HepG2 (cell line): Measurements from ENCODE around the gene TXNDC12. TPM values are rescaled to one million over a fixed set of nuclear protein-coding genes. Genes with fewer than 3 reads are reported as not detected.

Experiments used
- ELK4 ChIP-seq: sonication (generic); formaldehyde crosslinking; IDR thresholded peaks from 2 replicates; pipeline ENCODE4 v1.9.0; 2021; ENCODE audit warnings: missing genetic modification reagents, borderline replicate concordance
- FOXC1 ChIP-seq: sonication (generic); formaldehyde crosslinking; IDR thresholded peaks from 2 replicates; pipeline ENCODE4 v1.8.0; 2022; ENCODE audit warnings: mild to moderate bottlenecking, missing genetic modification reagents, borderline replicate concordance
- FOXK1 ChIP-seq: sonication (generic); formaldehyde crosslinking; IDR thresholded peaks from 2 replicates; pipeline ENCODE4 v1.4.0; 2020; ENCODE audit warnings: low read depth, missing genetic modification reagents, borderline replicate concordance
- MATR3 ChIP-seq: sonication (generic); formaldehyde crosslinking; IDR thresholded peaks from 2 replicates; pipeline ENCODE4 v1.4.0; 2020; ENCODE audit warnings: missing genetic modification reagents
- MAZ ChIP-seq, 2 experiments: sonication (generic) in 1 of 2; formaldehyde crosslinking in 1 of 2; IDR thresholded peaks; 2 replicates each; pipeline versions ENCODE4 v1.5.0 to v1.6.1; 2012 to 2020; ENCODE audit warnings: low read depth in 2 of 2, mild to moderate bottlenecking in 2 of 2, borderline replicate concordance in 1 of 2, improper control_type of control experiment in 1 of 2, low read length in 1 of 2, missing genetic modification reagents in 1 of 2, moderate library complexity in 1 of 2
- POLR2G ChIP-seq: fragments of 200-400 bp; formaldehyde crosslinking; IDR thresholded peaks from 2 replicates; pipeline ENCODE4 v1.6.1; 2018; ENCODE audit warnings: mild to moderate bottlenecking, low read depth, low read length, moderate library complexity
- SAP130 ChIP-seq: IDR thresholded peaks from 2 replicates; pipeline ENCODE4 v1.6.1; 2016; ENCODE audit warnings: low read depth
- SIN3A ChIP-seq: IDR thresholded peaks from 2 replicates; pipeline ENCODE4 v1.6.1; 2011; ENCODE audit warnings: low read depth, mild to moderate bottlenecking, control low read depth, low read length, borderline replicate concordance
- SIX1 ChIP-seq: sonication (generic); formaldehyde crosslinking; IDR thresholded peaks from 2 replicates; pipeline ENCODE4 v1.4.0; 2020; ENCODE audit warnings: missing genetic modification reagents, borderline replicate concordance
- TEF ChIP-seq: sonication (generic); formaldehyde crosslinking; IDR thresholded peaks from 2 replicates; pipeline ENCODE4 v1.5.0; 2020; ENCODE audit warnings: missing genetic modification reagents
- XRCC5 ChIP-seq: fragments of 200-400 bp; formaldehyde crosslinking; optimal IDR thresholded peaks from 2 replicates; pipeline ENCODE3; 2017; ENCODE audit warnings: mild to moderate bottlenecking, low read length
- ZBTB4 ChIP-seq: sonication (generic); formaldehyde crosslinking; IDR thresholded peaks from 2 replicates; pipeline ENCODE4 v1.4.0; 2020; ENCODE audit warnings: missing genetic modification reagents, mild to moderate bottlenecking, borderline replicate concordance
- ZC3H4 ChIP-seq: sonication (generic); formaldehyde crosslinking; IDR thresholded peaks from 2 replicates; pipeline ENCODE4 v1.4.0; 2020; ENCODE audit warnings: missing genetic modification reagents, borderline replicate concordance
- ZNF326 ChIP-seq: sonication (generic); formaldehyde crosslinking; IDR thresholded peaks from 2 replicates; pipeline ENCODE4 v1.4.0; 2020; ENCODE audit warnings: missing genetic modification reagents, borderline replicate concordance
- ZNF333 ChIP-seq: sonication (generic); formaldehyde crosslinking; IDR thresholded peaks from 2 replicates; pipeline ENCODE4 v1.4.0; 2020; ENCODE audit warnings: mild to moderate bottlenecking, missing genetic modification reagents, borderline replicate concordance
- ZNF343 ChIP-seq: sonication (generic); formaldehyde crosslinking; IDR thresholded peaks from 2 replicates; pipeline ENCODE4 v1.4.0; 2020; ENCODE audit warnings: mild to moderate bottlenecking, missing genetic modification reagents
- ZNF674 ChIP-seq: sonication (generic); formaldehyde crosslinking; IDR thresholded peaks from 2 replicates; pipeline ENCODE4 v1.5.0; 2020; ENCODE audit warnings: low read depth, mild to moderate bottlenecking, missing genetic modification reagents
- ZNF775 ChIP-seq: sonication (generic); formaldehyde crosslinking; IDR thresholded peaks from 2 replicates; pipeline ENCODE4 v1.4.0; 2020; ENCODE audit warnings: missing genetic modification reagents, mild to moderate bottlenecking, moderate library complexity, borderline replicate concordance
- ZNF780A ChIP-seq: sonication (generic); formaldehyde crosslinking; IDR thresholded peaks from 2 replicates; pipeline ENCODE4 v1.8.0; 2022; ENCODE audit warnings: mild to moderate bottlenecking, missing genetic modification reagents, moderate library complexity
- ZNF891 ChIP-seq: sonication (generic); formaldehyde crosslinking; IDR thresholded peaks from 2 replicates; pipeline ENCODE4 v1.5.0; 2020; ENCODE audit warnings: mild to moderate bottlenecking, missing genetic modification reagents
- ZSCAN9 ChIP-seq: IDR thresholded peaks from 2 replicates; pipeline ENCODE4 v1.6.1; 2016; ENCODE audit warnings: borderline replicate concordance
- polyA plus RNA-seq, 8 experiments: library from polyadenylated mRNA; depleted of rRNA in 3 of 8; stranded (reverse) in 7 of 8; unstranded in 1 of 8; fragments of >200 nt; fragmentation: Illumina TruSeq in 4 of 8; extraction: Trizol in 4 of 8; gene quantifications; 2 replicates each; pipeline versions ENCODE4 v1.2.1 to v1.2.3, GENCODE V29; 2011 to 2016; ENCODE audit warnings: low read depth in 4 of 8, missing spikeins in 1 of 8, mixed read lengths in 1 of 8; ENCODE audit not compliant: insufficient read depth in 1 of 8
- total RNA-seq, 5 experiments: library from RNA; depleted of rRNA; stranded (reverse); fragments of >200 nt; fragmentation: Illumina TruSeq; extraction: Trizol; gene quantifications; 2 replicates each; pipeline ENCODE4 v1.2.3, GENCODE V29; 2016; ENCODE audit warnings: low read depth in 1 of 5
- TF ChIP-seq, protein P1 (sequence below): sonication (generic); formaldehyde crosslinking; conservative IDR thresholded peaks from 2 replicates; pipeline ENCODE4 v1.4.0; 2020; ENCODE audit warnings: missing genetic modification reagents

The TXNDC12 gene
- total and polyA plus RNA-seq, 2 of the 13 experiments (the other 11 are each of a cell fraction or from before 2014, with no cell fraction given), result 65.6 to 67.2 TPM

- TF ChIP-seq TEF (CRISPR knock-in tag) (no peak), FOXC1 (CRISPR knock-in tag) (no peak), SAP130 (CRISPR knock-in tag) (peak; percentile 76), ELK4 (CRISPR knock-in tag) (no peak), SIX1 (CRISPR knock-in tag) (no peak), ZSCAN9 (no peak), ZNF333 (CRISPR knock-in tag) (no peak), ZNF780A (CRISPR knock-in tag) (no peak; the same call in 1 of the 2 replicates), ZNF326 (no peak), ZC3H4 (CRISPR knock-in tag) (no peak), POLR2G (peak; percentile 65; the same call in 1 of the 2 replicates), ZNF891 (CRISPR knock-in tag) (no peak), MATR3 (CRISPR knock-in tag) (no peak), ZNF343 (CRISPR knock-in tag) (no peak), ZNF775 (no peak), ZNF674 (peak; percentile 56; the same call in 1 of the 2 replicates), MAZ (IDR thresholded peaks at IDR 0.05; ENCODE audit: borderline replicate concordance, low read depth, low read length) (0 out of 2 replicates have a peak, but pooled peaks have one; percentile 31), MAZ (CRISPR knock-in tag; IDR thresholded peaks at IDR 0.05; ENCODE audit: low read depth) (peak; percentile 77), XRCC5 (no peak), ZBTB4 (peak; percentile 32; the same call in 1 of the 2 replicates), SIN3A (peak; percentile 60; the same call in 1 of the 2 replicates), FOXK1 (no peak; the same call in 1 of the 2 replicates)
- TF ChIP-seq, protein P1, sequence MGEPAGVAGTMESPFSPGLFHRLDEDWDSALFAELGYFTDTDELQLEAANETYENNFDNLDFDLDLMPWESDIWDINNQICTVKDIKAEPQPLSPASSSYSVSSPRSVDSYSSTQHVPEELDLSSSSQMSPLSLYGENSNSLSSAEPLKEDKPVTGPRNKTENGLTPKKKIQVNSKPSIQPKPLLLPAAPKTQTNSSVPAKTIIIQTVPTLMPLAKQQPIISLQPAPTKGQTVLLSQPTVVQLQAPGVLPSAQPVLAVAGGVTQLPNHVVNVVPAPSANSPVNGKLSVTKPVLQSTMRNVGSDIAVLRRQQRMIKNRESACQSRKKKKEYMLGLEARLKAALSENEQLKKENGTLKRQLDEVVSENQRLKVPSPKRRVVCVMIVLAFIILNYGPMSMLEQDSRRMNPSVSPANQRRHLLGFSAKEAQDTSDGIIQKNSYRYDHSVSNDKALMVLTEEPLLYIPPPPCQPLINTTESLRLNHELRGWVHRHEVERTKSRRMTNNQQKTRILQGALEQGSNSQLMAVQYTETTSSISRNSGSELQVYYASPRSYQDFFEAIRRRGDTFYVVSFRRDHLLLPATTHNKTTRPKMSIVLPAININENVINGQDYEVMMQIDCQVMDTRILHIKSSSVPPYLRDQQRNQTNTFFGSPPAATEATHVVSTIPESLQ, result no peak
Observed at GRCh38 chr1:52056163-52056936, 1.4 kb upstream of the TXNDC12 start, which contains the start of gene BTF3L4 (continued).
